Spinal cord (tissue), 10 donors: Measurements from ENCODE around the gene TELO2. TPM values are rescaled to one million over a fixed set of nuclear protein-coding genes. Genes with fewer than 3 reads are reported as not detected.

Experiments
- DNase-seq, 6 donors: peaks; one replicate each; pipeline versions ENCODE4 v3.0.0 to v3.0.0-alpha.2; 2013 to 2015; ENCODE audit warnings: low spot score in 6 of 6, low read depth in 4 of 6
- H3K27ac ChIP-seq: one replicate; pipeline ENCODE4 v1.5.1; 2013; ENCODE audit warnings: low read depth, low read length, control low read depth
- H3K27me3 ChIP-seq: one replicate; pipeline ENCODE4 v1.6.1; 2013; ENCODE audit warnings: low read length; ENCODE audit not compliant: control insufficient read depth, insufficient read depth
- H3K36me3 ChIP-seq: one replicate; pipeline ENCODE4 v1.6.1; 2013; ENCODE audit warnings: low read length; ENCODE audit not compliant: control insufficient read depth, insufficient read depth
- H3K4me1 ChIP-seq: one replicate; pipeline ENCODE4 v1.6.1; 2013; ENCODE audit warnings: low read length; ENCODE audit not compliant: control insufficient read depth, insufficient read depth
- H3K4me3 ChIP-seq: one replicate; pipeline ENCODE4 v1.5.1; 2013; ENCODE audit warnings: low read depth, low read length, control low read depth
- H3K9me3 ChIP-seq: one replicate; pipeline ENCODE4 v1.6.1; 2013; ENCODE audit warnings: low read length; ENCODE audit not compliant: control insufficient read depth, insufficient read depth
- WGBS: methylation state at CpG from one replicate; pipeline ENCODE4 v1.1.5; 2013; ENCODE audit warnings: missing lambda C conversion rate; ENCODE audit not compliant: insufficient coverage; 5-methylcytosine and 5-hydroxymethylcytosine counted together
- polyA plus RNA-seq, 2 donors: library from polyadenylated mRNA; unstranded; fragments of 120-200 nt; gene quantifications; one replicate each; pipeline ENCODE4 v1.2.1, GENCODE V29; 2013; ENCODE audit not compliant: insufficient read length in 2 of 2
- total RNA-seq, 2 donors: library from RNA; depleted of rRNA in 1 of 2; stranded (reverse); fragments of 120-200 nt in 1 of 2; fragments of >200 nt in 1 of 2; gene quantifications; one replicate each; pipeline versions ENCODE4 v1.2.3 to v1.2.4, GENCODE V29; 2013 to 2014
- donor health status: healthy.

The TELO2 gene
- total and polyA plus RNA-seq, 4 donors, result 16.9 to 65.6 (median 37.8) TPM

DNA sequence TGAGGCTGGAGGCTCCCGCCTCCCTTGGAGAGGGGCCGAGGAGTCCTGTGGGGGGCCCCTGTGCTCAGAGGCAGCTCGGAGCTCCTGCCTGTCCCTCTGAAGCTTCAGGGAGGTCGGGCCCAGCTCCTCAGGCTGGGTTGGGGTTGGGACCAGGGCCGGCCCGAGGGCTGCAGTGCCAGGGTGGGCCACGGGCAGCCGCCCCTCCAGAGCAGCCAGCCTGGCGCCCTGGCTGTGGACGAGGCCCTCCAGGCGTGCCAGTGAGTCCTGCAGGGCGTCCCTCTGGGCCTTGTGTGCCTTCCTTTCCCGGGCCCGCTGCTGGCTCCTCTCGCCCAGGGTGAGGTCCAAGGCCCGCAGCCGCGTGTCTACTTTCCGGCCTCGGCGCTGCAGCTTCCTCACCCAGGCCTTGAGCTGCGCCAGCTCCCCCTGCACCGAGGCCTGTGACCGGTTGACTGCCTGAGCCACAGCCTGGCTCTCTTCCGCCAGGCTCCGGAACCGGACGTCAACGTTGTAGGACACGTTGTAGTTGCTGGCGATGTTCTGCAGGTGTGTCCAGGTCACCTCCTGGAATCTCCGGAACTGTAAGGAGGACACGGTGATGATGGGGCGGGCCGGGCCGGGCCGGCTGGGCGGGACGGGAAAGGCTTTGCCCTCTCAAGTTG lies 5.6 kb upstream of the TELO2 start:
- Histone ChIP-seq H3K4me3 (no peak overlapping the region), H3K27ac (no peak overlapping the region), H3K27me3 (no peaks in the 10 kb centered on the region), H3K4me1 (peaks cover 10% of the 10 kb centered on the region), H3K9me3 (no peaks in the 10 kb centered on the region), H3K36me3 (no peaks in the 10 kb centered on the region)
- 88% methylated on average over 39 of the region's 39 CpGs for WGBS
- no peak for DNase-seq

- H3K27me3 ChIP-seq, result no peaks in the 10 kb centered on the region
- no peak overlapping the region for H3K27ac ChIP-seq
- DNase-seq, result no peak
- 87% methylated on average over 23 of the region's 24 CpGs for WGBS
- no peaks in the 10 kb centered on the region for H3K36me3 ChIP-seq
- no peak overlapping the region for H3K4me3 ChIP-seq
- peaks cover 15% of the 10 kb centered on the region for H3K4me1 ChIP-seq
- no peaks in the 10 kb centered on the region for H3K9me3 ChIP-seq
These were observed 5.0 kb upstream of the TELO2 start for GRCh38 chr16:1488054-1488601.

- Histone ChIP-seq H3K9me3 (no peaks in the 10 kb centered on the region), H3K4me1 (peaks cover 15% of the 10 kb centered on the region), H3K36me3 (no peaks in the 10 kb centered on the region), H3K27me3 (no peaks in the 10 kb centered on the region), H3K4me3 (no peak within 1 kb of the TSS), H3K27ac (no peak within 1 kb of the TSS)
- 84% methylated on average over 19 of the region's 19 CpGs for WGBS
- DNase-seq, result no peak
These were observed 4.5 kb upstream of the TELO2 start, which contains the start of gene PTX4 for GRCh38 chr16:1488619-1489018. TSS of gene PTX4 (minus strand) at chr16:1488944. CDS start at chr16:1488909, 35 bp downstream.

DNA sequence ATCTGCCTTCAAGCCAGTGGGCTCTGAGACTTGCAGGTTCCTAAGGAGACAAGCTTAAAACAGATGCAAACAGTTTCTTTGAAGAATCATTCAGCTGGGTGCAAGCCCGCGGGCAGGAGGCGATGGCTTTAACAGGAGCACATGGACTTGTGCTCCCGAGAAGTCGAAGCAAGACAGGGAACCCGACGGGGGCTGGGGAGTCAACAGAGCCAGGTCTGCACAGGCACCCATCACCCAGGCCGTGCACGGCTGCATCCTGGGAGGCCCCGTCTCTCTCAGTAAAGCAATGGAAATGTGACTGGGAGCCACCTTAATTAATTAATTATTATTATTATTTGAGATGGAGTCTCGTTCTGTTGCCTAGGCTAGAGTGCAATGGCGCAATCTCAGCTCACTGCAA lies 4.1 kb upstream of the TELO2 start:
- 94% methylated on average over 8 of the region's 12 CpGs for WGBS
- H3K27me3 ChIP-seq, result no peaks in the 10 kb centered on the region

GRCh38 chr16:1491327-1491726 lies 1.8 kb upstream of the TELO2 start:
- H3K27ac ChIP-seq, result no peak overlapping the region
- no peaks in the 10 kb centered on the region for H3K27me3 ChIP-seq
- 80% methylated on average over 12 of the region's 12 CpGs for WGBS
- H3K4me3 ChIP-seq, result no peak overlapping the region
- peaks cover 24% of the 10 kb centered on the region for H3K4me1 ChIP-seq
- no peaks in the 10 kb centered on the region for H3K9me3 ChIP-seq
- peaks cover 22% of the 10 kb centered on the region for H3K36me3 ChIP-seq
- DNase-seq, result no peak

More for the DNA sequence above, 4.1 kb upstream of the TELO2 start:
- Histone ChIP-seq H3K9me3 (no peaks in the 10 kb centered on the region), H3K4me1 (peaks cover 16% of the 10 kb centered on the region), H3K27ac (no peak overlapping the region), H3K4me3 (no peak overlapping the region), H3K36me3 (no peaks in the 10 kb centered on the region)
- no peak for DNase-seq

DNA sequence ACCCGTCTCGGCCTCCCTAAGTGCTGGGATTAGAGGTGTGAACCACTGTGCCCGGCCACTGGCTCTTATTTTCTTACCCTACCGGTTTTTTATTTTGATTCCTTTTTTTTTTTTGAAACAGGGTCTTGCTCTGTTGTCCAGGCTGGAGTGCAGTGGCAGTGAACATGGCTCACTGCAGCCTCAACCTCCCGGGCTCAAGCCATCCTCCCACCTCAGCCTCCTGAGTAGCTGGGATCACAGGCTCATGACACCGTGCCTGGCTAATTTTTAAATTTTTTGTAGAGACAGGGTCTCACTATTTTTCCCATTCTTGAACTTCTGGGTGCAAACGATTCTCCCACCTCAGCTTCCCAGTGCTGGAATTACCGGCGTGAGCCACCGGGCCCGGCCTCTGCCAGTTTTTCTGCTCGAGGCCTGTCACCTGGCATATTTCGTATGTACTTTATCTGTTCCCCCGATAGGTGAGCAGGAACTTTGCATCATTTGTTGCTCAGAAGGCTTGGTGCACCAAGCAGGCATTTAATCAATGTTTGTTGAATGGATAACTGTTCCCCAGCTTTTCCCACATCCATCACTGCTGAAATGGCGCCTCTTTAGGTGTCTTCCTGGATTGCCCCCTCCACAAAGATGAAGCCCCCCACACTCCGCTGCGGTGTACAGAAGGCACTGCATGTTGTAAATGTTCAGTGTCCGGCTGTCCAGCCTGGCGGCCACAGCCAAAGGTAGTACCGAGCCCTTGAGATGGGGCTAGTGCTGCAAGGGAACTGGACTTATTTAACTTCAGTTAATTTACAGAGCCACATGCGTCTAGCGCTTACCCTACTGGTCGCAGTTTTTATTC lies 858 bp upstream of the TELO2 start:
- WGBS, result 77% methylated on average over 19 of the region's 23 CpGs
- Histone ChIP-seq H3K9me3 (no peaks in the 10 kb centered on the region), H3K27ac (peak overlapping the region; percentile 73), H3K36me3 (peaks cover 31% of the 10 kb centered on the region), H3K27me3 (no peaks in the 10 kb centered on the region), H3K4me1 (peaks cover 24% of the 10 kb centered on the region), H3K4me3 (peak overlapping the region; percentile 74)
- DNase-seq, result no peak

GRCh38 chr16:1493746-1494094 lies 560 bp downstream of the TELO2 start:
- H3K36me3 ChIP-seq, result peaks cover 46% of the 10 kb centered on the region
- H3K9me3 ChIP-seq, result no peaks in the 10 kb centered on the region
- under 1% methylated on average over 30 of the region's 30 CpGs for WGBS
- H3K27me3 ChIP-seq, result no peaks in the 10 kb centered on the region
- peak overlapping the region; percentile 74 for H3K4me3 ChIP-seq
- no peak for DNase-seq
- H3K4me1 ChIP-seq, result peaks cover 24% of the 10 kb centered on the region
- no peak overlapping the region for H3K27ac ChIP-seq

DNA sequence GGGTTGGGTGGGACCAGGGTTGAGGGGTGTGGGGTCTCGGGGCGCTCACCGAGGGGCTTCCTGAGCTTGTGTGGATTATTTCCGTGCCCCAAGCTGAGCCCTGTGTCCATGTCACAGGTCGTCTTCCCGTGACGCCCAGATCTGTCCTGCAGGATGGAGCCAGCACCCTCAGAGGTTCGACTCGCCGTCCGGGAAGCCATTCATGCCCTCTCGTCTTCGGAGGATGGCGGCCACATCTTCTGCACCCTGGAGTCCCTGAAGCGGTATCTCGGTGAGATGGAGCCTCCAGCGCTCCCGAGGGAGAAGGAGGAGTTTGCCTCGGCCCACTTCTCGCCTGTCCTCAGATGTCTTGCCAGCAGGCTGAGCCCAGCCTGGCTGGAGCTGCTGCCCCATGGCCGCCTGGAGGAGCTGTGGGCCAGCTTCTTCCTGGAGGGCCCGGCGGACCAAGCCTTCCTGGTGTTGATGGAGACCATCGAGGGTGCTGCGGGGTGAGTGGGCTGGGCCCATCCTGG lies 1.0 kb downstream of the TELO2 start:
- DNase-seq, result no peak
- WGBS, result 45% methylated on average over 25 of the region's 25 CpGs
- Histone ChIP-seq H3K9me3 (no peaks in the 10 kb centered on the region), H3K27me3 (no peaks in the 10 kb centered on the region), H3K4me1 (peaks cover 24% of the 10 kb centered on the region), H3K27ac (no peak overlapping the region), H3K4me3 (peak overlapping the region; percentile 74), H3K36me3 (peaks cover 50% of the 10 kb centered on the region)

- DNase-seq, result no peak
- H3K4me1 ChIP-seq, result peaks cover 24% of the 10 kb centered on the region
- H3K36me3 ChIP-seq, result peaks cover 56% of the 10 kb centered on the region
- H3K4me3 ChIP-seq, result peak overlapping the region; percentile 18
- no peak overlapping the region for H3K27ac ChIP-seq
- no peaks in the 10 kb centered on the region for H3K27me3 ChIP-seq
- H3K9me3 ChIP-seq, result no peaks in the 10 kb centered on the region
- 72% methylated on average over 10 of the region's 13 CpGs for WGBS
These were observed 1.6 kb downstream of the TELO2 start for GRCh38 chr16:1494711-1495110.
